Measurements from ENCODE around the gene VWCE.

- TF ChIP-seq EP300 (IDR thresholded peaks at IDR 0.05) (no peak), POLR2AphosphoS5 (IDR thresholded peaks at IDR 0.05) (no peak), POLR2A (IDR thresholded peaks at IDR 0.05) (no peak)
Measured at GRCh38 chr11:61287338-61287977, 7.7 kb downstream of the VWCE start.
